Glomerular visceral epithelial cell (primary cell): Measurements from ENCODE around the gene PCDHA10.
"Not testable (repeated sequence)": the region's sequence is repeated elsewhere in the genome, so short reads cannot be mapped to it uniquely, and the experiment has no call there.

Experiments
- DNase-seq: peaks from one replicate; pipeline ENCODE4 v3.0.0-alpha.2; 2016; ENCODE audit errors: extremely low spot score

PCDHA10 gene

GRCh38 chr5:140842798-140843733 lies 12.6 kb upstream of the PCDHA10 start:
- no peak for DNase-seq

GRCh38 chr5:140848139-140849102 lies 7.3 kb upstream of the PCDHA10 start, which contains the start of gene PCDHA9:
Gene PCDHA9 (plus strand): TSS chr5:140848382. CDS start chr5:140848496, 114 bp downstream.
- not testable (repeated sequence) for DNase-seq

GRCh38 chr5:140849831-140850634 lies 5.7 kb upstream of the PCDHA10 start:
- not testable (repeated sequence) for DNase-seq

- no peak for DNase-seq
Observed at GRCh38 chr5:140857177-140857986, 1.7 kb downstream of the PCDHA10 start.

GRCh38 chr5:140857987-140858240 lies 2.2 kb downstream of the PCDHA10 start:
- no peak for DNase-seq

GRCh38 chr5:140862441-140863295 lies 7.0 kb downstream of the PCDHA10 start:
- DNase-seq, result no peak

GRCh38 chr5:140868721-140869554 lies 13.2 kb downstream of the PCDHA10 start, which contains the start of gene PCDHA11:
Gene PCDHA11 (plus strand): TSS chr5:140868957. CDS start chr5:140869104, 147 bp downstream.
- DNase-seq, result peak; percentile 27

GRCh38 chr5:140869555-140869886 lies 13.8 kb downstream of the PCDHA10 start:
- no peak for DNase-seq

- DNase-seq, result no peak
Observed at GRCh38 chr5:140870221-140871201, 14.8 kb downstream of the PCDHA10 start.

- DNase-seq, result no peak
Observed at GRCh38 chr5:140875085-140876065, 19.7 kb downstream of the PCDHA10 start, which contains the start of gene PCDHA12. Gene PCDHA12 (plus strand): TSS chr5:140875308. CDS start chr5:140875473, 165 bp downstream.

- DNase-seq, result not testable (repeated sequence)
Observed at GRCh38 chr5:140876541-140877261, 21.0 kb downstream of the PCDHA10 start.

GRCh38 chr5:140877262-140877581 lies 21.5 kb downstream of the PCDHA10 start:
- no peak for DNase-seq

GRCh38 chr5:140881889-140882590 lies 26.3 kb downstream of the PCDHA10 start, which contains the start of gene PCDHA13:
Gene PCDHA13 (plus strand): TSS chr5:140882124. CDS start chr5:140882269, 145 bp downstream.
- DNase-seq, result no peak

- no peak for DNase-seq
Observed at GRCh38 chr5:140882591-140882899, 26.8 kb downstream of the PCDHA10 start.

GRCh38 chr5:140883373-140883772 lies 27.7 kb downstream of the PCDHA10 start:
- no peak for DNase-seq
